GM12872 (cell line): ENCODE results near the gene CD164.

ENCODE experiments used
- TF ChIP-seq, protein P1 (sequence below): IDR thresholded peaks from 3 replicates; pipeline ENCODE4 v1.5.1; 2011; ENCODE audit warnings: low read depth, mild to moderate bottlenecking, low read length, moderate library complexity; ENCODE audit not compliant: insufficient read depth

CD164 gene

DNA sequence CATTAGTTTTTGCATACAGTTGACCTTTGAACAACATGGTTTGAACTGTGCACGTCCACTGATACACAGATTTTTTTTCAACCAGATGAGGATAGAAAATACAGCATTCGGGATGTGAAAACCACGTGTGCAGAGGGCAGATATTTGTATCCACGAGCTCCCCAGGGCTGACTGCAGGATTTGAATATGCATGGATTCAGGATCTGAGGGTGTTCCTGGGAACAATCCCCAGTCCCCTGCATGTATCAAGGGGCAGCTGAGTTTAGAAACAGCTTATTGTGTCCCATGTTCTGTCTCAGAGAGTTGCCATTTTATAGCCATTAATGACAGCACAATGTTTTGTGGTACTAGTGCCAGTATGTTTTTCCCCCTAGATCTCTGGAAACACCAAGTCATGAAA, 53.6 kb downstream of the CD164 start:
- TF ChIP-seq, protein P1, sequence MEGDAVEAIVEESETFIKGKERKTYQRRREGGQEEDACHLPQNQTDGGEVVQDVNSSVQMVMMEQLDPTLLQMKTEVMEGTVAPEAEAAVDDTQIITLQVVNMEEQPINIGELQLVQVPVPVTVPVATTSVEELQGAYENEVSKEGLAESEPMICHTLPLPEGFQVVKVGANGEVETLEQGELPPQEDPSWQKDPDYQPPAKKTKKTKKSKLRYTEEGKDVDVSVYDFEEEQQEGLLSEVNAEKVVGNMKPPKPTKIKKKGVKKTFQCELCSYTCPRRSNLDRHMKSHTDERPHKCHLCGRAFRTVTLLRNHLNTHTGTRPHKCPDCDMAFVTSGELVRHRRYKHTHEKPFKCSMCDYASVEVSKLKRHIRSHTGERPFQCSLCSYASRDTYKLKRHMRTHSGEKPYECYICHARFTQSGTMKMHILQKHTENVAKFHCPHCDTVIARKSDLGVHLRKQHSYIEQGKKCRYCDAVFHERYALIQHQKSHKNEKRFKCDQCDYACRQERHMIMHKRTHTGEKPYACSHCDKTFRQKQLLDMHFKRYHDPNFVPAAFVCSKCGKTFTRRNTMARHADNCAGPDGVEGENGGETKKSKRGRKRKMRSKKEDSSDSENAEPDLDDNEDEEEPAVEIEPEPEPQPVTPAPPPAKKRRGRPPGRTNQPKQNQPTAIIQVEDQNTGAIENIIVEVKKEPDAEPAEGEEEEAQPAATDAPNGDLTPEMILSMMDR, result no peak

DNA sequence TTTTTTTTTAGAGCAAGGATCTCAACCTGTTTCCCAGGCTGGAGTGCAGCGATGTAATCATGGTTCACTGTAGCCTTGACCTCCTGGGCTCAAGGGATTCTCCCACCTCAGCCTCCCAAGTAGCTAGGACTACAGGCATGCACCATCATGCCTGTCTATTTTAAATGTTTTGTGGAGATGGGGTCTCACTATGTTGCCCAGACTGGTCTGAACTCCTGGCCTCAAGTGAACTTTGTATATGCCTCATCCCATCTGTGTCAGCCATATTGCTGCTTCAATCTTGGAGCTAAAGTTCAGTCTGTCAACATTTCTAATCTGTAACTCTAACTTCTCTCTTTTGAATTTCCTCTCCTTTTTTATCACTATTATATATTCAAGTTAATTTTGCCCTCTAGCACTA, 54.3 kb downstream of the CD164 start:
- TF ChIP-seq, protein P1, result no peak

DNA sequence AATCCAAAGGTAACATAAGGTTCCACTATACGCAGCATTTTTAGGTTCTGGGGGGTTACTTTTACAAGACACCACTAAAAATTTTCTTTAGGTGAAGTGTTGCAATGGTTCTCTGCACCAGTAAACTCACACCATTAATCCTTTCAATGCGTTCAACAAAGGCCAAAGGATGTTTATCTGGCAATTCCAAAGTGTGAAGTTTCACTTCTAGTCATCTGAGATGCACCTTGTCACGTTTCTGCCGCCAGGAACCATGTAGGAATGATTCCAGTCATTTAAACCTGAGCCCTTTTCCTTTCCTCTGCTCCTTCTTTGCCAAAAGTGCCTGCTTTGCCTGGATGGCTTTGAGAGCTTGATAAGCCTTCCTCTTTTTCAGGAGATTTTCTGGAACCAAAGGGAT, 54.8 kb downstream of the CD164 start:
- TF ChIP-seq, protein P1, result no peak

DNA sequence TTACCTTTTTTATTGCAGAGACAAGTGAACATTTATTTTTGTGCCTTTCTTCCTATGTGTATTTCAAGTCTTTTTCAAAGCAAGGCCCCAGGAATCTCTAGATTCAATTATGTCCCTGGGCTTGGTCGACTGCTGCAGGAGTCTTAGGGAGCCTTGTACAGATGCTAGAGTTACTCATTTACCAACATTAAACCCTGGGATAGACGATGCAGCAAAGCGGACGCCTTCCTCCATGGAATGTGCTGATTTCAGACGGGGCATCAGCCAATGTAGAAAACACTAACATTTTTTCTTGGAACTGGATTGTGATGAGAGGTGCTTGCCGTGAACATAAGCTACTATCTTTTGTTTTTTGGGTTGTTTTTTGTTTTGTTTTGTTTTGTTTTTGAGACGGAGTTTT, 55.9 kb downstream of the CD164 start:
- TF ChIP-seq, protein P1, result no peak

DNA sequence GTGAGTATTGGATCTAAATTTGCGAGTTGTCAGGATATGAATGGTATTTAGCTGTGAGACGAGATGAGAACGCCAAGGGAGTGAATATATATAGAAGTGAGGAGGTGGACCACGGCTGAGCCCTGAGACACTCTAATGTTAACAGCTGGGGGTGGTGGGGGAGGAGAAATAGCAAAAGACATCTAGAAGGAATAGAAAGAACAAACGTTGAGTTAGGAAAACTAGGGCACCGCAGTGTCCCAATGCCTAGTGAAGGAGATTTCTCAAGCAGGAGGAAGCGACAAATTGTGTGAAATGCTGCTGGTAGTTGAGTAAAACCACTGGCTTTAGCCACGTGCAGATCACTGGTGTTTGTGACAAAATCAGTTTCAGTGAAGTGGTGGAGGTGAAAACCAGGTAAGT, 56.9 kb downstream of the CD164 start:
- TF ChIP-seq, protein P1, result no peak

DNA sequence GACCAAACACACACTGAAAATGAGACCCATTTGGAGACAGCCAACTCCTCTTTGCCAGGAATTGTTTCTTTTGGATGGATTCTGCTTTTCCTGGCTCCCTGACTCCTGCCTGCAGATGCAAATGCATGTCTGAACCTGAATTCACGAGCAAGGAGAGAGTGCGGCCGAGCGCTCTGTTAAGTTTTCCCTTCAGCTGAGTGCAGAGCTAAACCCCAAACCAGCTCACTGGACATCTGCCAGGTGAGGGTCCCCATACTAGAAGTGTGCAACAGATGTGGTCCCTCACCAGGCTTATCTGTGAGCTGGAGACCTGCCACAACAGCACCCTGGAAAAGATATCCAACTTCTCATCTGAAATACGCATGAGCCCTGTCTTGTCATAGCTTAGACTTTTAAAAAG, 59.0 kb downstream of the CD164 start:
- TF ChIP-seq, protein P1, result no peak

DNA sequence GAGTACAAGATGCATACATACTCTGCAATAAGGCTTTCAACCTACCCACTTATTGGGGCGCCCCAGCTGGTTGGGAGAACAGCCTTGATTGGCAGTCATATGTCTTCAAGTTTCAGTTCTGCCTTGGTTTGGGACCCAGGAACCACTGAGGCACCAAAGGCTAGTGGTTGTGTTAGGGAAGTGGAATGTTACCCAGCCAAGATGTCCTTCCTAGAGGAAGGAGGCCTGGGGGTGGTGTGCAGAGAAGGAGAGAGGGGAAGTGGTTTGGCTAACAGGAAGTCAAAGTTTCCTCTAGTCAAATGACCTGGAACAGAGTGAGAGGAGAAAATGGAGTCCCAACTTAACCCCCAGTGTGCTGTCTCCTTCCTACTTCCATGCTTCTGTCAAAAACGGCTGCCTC, 59.4 kb downstream of the CD164 start:
- TF ChIP-seq, protein P1, result no peak

DNA sequence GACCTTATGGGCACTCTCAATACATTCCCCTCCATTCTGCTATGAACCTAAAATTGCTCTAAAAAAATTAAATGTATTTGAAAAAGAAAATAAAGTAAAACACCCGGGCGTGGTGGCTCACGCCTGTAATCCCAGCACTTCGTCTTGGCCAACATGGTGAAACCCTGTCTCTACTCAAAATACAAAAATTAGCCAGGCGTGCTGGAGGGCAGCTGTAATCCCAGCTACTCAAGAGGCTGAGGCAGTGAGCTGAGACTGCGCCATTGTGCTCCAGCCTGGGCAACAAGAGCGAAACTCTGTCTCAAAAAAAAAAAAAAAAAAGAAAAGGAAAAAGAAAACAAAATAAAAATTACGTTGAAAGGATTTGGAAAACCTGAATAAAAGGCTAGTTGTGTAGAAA, 60.5 kb downstream of the CD164 start:
- TF ChIP-seq, protein P1, result no peak
